Tibial nerve (tissue), 4 donors: ENCODE measurements around the gene NME8. TPM values are rescaled to one million over a fixed set of nuclear protein-coding genes. Genes with fewer than 3 reads are reported as not detected.
A peak's percentile ranks its signal among the peaks of the same experiment; 100 is the strongest.

Source experiments
- DNase-seq, 2 donors: peaks; one replicate each; pipeline ENCODE4 v3.0.0-alpha.2; 2019; ENCODE audit warnings: low spot score in 2 of 2
- H3K27ac ChIP-seq, 4 donors: fragments of 200-600 bp; sonication (generic) in 3 of 4; one replicate each; pipeline ENCODE4 v1.5.1; 2017 to 2019; ENCODE audit warnings: mild to moderate bottlenecking in 1 of 4
- H3K27me3 ChIP-seq, 2 donors: fragments of 200-600 bp; sonication (generic) in 1 of 2; one replicate each; pipeline versions ENCODE4 v1.5.1 to v1.6.0; 2017 to 2019
- H3K36me3 ChIP-seq, 3 donors: fragments of 200-600 bp; sonication (generic); one replicate each; pipeline ENCODE4 v1.5.1; 2018 to 2019
- H3K4me1 ChIP-seq, 4 donors: fragments of 200-600 bp; sonication (generic) in 3 of 4; one replicate each; pipeline ENCODE4 v1.5.1; 2017 to 2019
- H3K4me3 ChIP-seq, 4 donors: fragments of 200-600 bp; sonication (generic) in 3 of 4; one replicate each; pipeline ENCODE4 v1.5.1; 2017 to 2019; ENCODE audit warnings: mild to moderate bottlenecking in 1 of 4, moderate library complexity in 1 of 4
- H3K9me3 ChIP-seq, 4 donors: fragments of 200-600 bp; sonication (generic) in 3 of 4; one replicate each; pipeline ENCODE4 v1.5.1; 2017 to 2019
- CTCF ChIP-seq, 5 experiments: fragments of 200-600 bp in 3 of 5; fragments of 450-650 bp in 2 of 5; sonication (generic) in 3 of 5; IDR thresholded peaks; one replicate each; pipeline ENCODE4 v1.5.1; 2016 to 2019; ENCODE audit warnings: antibody characterized with exemption in 5 of 5, mild to moderate bottlenecking in 3 of 5, moderate library complexity in 2 of 5
- EP300 ChIP-seq, 2 donors: sonication (generic); formaldehyde crosslinking; IDR thresholded peaks; one replicate each; pipeline ENCODE4 v1.6.1; 2017; ENCODE audit warnings: antibody characterized with exemption in 2 of 2, mild to moderate bottlenecking in 1 of 2
- POLR2A ChIP-seq, 2 donors: fragments of 450-650 bp; IDR thresholded peaks; one replicate each; pipeline ENCODE4 v1.6.1; 2017; ENCODE audit warnings: antibody characterized with exemption in 2 of 2, mild to moderate bottlenecking in 2 of 2, moderate library complexity in 2 of 2
- WGBS, 2 donors: methylation state at CpG; one replicate each; pipeline ENCODE4 v1.1.5; 2018; 5-methylcytosine and 5-hydroxymethylcytosine counted together
- total RNA-seq, 4 donors: library from RNA; depleted of rRNA; stranded (reverse); fragments of >200 nt; gene quantifications; one replicate each; pipeline ENCODE4 v1.1.0, GENCODE V29; 2016

Gene NME8
- total RNA-seq, 4 donors from 2014 or later: not detected

- DNase-seq: no peak
- no peaks in the 10 kb centered on the region for H3K27me3 ChIP-seq
- no peaks in the 10 kb centered on the region for H3K9me3 ChIP-seq
- TF ChIP-seq CTCF (IDR thresholded peaks at IDR 0.05) (no peak), EP300 (IDR thresholded peaks at IDR 0.05) (no peak), POLR2A (IDR thresholded peaks at IDR 0.05) (no peak)
- H3K36me3 ChIP-seq: no peaks in the 10 kb centered on the region
- H3K27ac ChIP-seq: no peak overlapping the region
- WGBS, 2 donors: 64 to 65% methylated on average over 3 of the region's 3 CpGs
- no peak overlapping the region for H3K4me3 ChIP-seq
- H3K4me1 ChIP-seq: peaks cover 0 to 18% (median 0%) of the 10 kb centered on the region in 4 donors
Measured at GRCh38 chr7:37899712-37900247, 51.4 kb downstream of the NME8 start.

GRCh38 chr7:37901236-37901827, 52.9 kb downstream of the NME8 start:
- Histone ChIP-seq H3K9me3 (no peaks in the 10 kb centered on the region), H3K27me3 (no peaks in the 10 kb centered on the region), H3K4me1 (peaks cover 0 to 18% (median 0%) of the 10 kb centered on the region in 4 donors), H3K4me3 (no peak overlapping the region), H3K36me3 (no peaks in the 10 kb centered on the region), H3K27ac (no peak overlapping the region)
- no peak for DNase-seq
- WGBS, 2 donors: 14 to 17% methylated on average over 6 of the region's 6 CpGs
- no peak for TF ChIP-seq POLR2A (IDR thresholded peaks at IDR 0.05)
- TF ChIP-seq CTCF (IDR thresholded peaks at IDR 0.05): peak; percentile 47 to 78 (median 56)

- H3K9me3 ChIP-seq: no peaks in the 10 kb centered on the region
- WGBS, 2 donors: 81 to 85% methylated on average over 2 of the region's 2 CpGs
- H3K4me1 ChIP-seq: peaks cover 0 to 18% (median 0%) of the 10 kb centered on the region in 4 donors
- DNase-seq: no peak
- H3K36me3 ChIP-seq: peaks cover 0 to 1% (median 0%) of the 10 kb centered on the region in 3 donors
- no peaks in the 10 kb centered on the region for H3K27me3 ChIP-seq
- H3K4me3 ChIP-seq: no peak overlapping the region
- no peak overlapping the region for H3K27ac ChIP-seq
- TF ChIP-seq EP300 (IDR thresholded peaks at IDR 0.05) (peak in 1 of 2 donors; percentile 27), POLR2A (IDR thresholded peaks at IDR 0.05) (no peak)
Measured at GRCh38 chr7:37901890-37902524, 53.6 kb downstream of the NME8 start.

GRCh38 chr7:37908221-37908788, 59.9 kb downstream of the NME8 start:
- 29 to 53% methylated on average over 1 of the region's 1 CpG for WGBS, 2 donors
- Histone ChIP-seq H3K9me3 (no peaks in the 10 kb centered on the region), H3K27ac (peak overlapping the region in 1 of 4 donors; percentile 25), H3K4me3 (no peak overlapping the region), H3K4me1 (peaks cover 0 to 14% (median 0%) of the 10 kb centered on the region in 4 donors), H3K36me3 (peaks cover 0 to 11% (median 0%) of the 10 kb centered on the region in 3 donors), H3K27me3 (no peaks in the 10 kb centered on the region)
- TF ChIP-seq POLR2A (IDR thresholded peaks at IDR 0.05): no peak
- no peak for TF ChIP-seq CTCF (IDR thresholded peaks at IDR 0.05)
- TF ChIP-seq EP300 (IDR thresholded peaks at IDR 0.05): no peak
- no peak for DNase-seq

- 26 to 41% methylated on average over 2 of the region's 2 CpGs for WGBS, 2 donors
- no peak for TF ChIP-seq POLR2A (IDR thresholded peaks at IDR 0.05)
- no peak for TF ChIP-seq EP300 (IDR thresholded peaks at IDR 0.05)
- no peak for TF ChIP-seq CTCF (IDR thresholded peaks at IDR 0.05)
- no peaks in the 10 kb centered on the region for H3K9me3 ChIP-seq
- peaks cover 0 to 48% (median 13%) of the 10 kb centered on the region in 4 donors for H3K4me1 ChIP-seq
- no peak for DNase-seq
- H3K4me3 ChIP-seq: no peak overlapping the region
- H3K27me3 ChIP-seq: no peaks in the 10 kb centered on the region
- peaks cover 0 to 2% (median 0%) of the 10 kb centered on the region in 3 donors for H3K36me3 ChIP-seq
- peak overlapping the region in 2 of 4 donors; percentile 75 to 90 for H3K27ac ChIP-seq
Measured at GRCh38 chr7:37912756-37913155, 64.4 kb downstream of the NME8 start.
